ENCODE results near the gene RHOC.

Gene RHOC

GRCh38 chr1:112673592-112674439 lies 33.1 kb downstream of the RHOC start:
- peak; percentile 51 to 57 for DNase-seq
- no peak for TF ChIP-seq POLR2A (IDR thresholded peaks at IDR 0.05; ENCODE audit: low read length)
- TF ChIP-seq GATA1 (IDR thresholded peaks at IDR 0.05; ENCODE audit: low read depth, low read length) = no peak

GRCh38 chr1:112672842-112673241 lies 34.1 kb downstream of the RHOC start:
- DNase-seq = no peak
- no peak for TF ChIP-seq POLR2A (IDR thresholded peaks at IDR 0.05; ENCODE audit: low read length)
- TF ChIP-seq GATA1 (IDR thresholded peaks at IDR 0.05; ENCODE audit: low read depth, low read length) = no peak

GRCh38 chr1:112672009-112672408 lies 34.9 kb downstream of the RHOC start:
- no peak for DNase-seq
- TF ChIP-seq GATA1 (IDR thresholded peaks at IDR 0.05; ENCODE audit: low read depth, low read length) = no peak
- no peak for TF ChIP-seq POLR2A (IDR thresholded peaks at IDR 0.05; ENCODE audit: low read length)

- no peak for TF ChIP-seq GATA1 (IDR thresholded peaks at IDR 0.05; ENCODE audit: low read depth, low read length)
- TF ChIP-seq POLR2A (IDR thresholded peaks at IDR 0.05; ENCODE audit: low read length) = no peak
- no peak for DNase-seq
These were observed 40.0 kb downstream of the RHOC start for GRCh38 chr1:112666946-112667345.

- no peak for TF ChIP-seq GATA1 (IDR thresholded peaks at IDR 0.05; ENCODE audit: low read depth, low read length)
- TF ChIP-seq POLR2A (IDR thresholded peaks at IDR 0.05; ENCODE audit: low read length) = no peak
- no peak for DNase-seq
These were observed 41.1 kb downstream of the RHOC start for GRCh38 chr1:112665857-112666256.

GRCh38 chr1:112651205-112651604 lies 55.7 kb downstream of the RHOC start:
- no peak for DNase-seq
- TF ChIP-seq GATA1 (IDR thresholded peaks at IDR 0.05; ENCODE audit: low read depth, low read length) = no peak
- TF ChIP-seq POLR2A (IDR thresholded peaks at IDR 0.05; ENCODE audit: low read length) = no peak
